Measurements from ENCODE around the gene EGLN2.
"Not testable (repeated sequence)": the region's sequence is repeated elsewhere in the genome, so short reads cannot be mapped to it uniquely, and the experiment has no call there.

DNA sequence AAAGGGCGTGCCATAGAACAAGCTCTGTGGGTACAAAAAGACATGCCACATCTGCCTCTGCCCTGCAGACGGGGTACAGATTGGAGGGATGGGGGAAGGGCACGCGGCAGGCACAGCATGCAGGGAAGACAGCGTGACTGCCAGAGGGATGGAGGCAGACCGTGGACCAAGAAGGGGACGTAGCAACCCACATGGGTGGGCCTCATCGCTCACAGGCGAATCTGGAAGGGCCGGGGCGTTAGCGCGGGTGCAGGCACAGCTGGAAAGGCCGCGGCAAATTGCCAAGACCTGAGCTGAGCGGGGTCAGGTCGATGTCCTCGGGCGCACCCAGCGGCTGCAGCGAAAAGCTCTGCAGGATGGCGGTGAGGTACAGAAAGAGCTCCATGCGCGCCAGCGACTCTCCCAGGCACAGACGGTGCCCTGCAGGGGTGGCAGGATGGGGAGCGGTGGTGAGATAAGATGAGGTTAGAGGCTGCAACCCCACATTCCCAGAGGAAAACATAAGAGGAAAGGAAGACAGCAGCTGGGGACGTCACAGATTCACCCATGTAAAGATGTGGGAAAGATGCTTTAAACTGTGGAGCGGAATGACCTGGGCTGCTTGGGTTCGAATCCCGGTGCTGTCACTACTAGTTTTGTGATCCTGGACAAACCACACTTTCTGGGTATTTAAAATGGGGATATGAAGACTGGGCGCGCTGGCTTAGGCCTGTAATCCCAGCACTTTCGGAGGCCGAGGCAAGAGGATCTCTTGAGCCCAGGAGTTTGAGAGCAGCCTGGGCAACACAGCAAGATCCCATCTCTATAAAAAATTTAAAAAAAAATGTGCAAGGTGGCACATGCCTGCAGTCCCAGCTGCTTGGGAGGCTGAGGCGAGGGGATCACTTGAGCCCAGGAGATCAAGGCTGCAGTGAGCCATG, 19.7 kb downstream of the EGLN2 start:
- TF ChIP-seq, protein P1, sequence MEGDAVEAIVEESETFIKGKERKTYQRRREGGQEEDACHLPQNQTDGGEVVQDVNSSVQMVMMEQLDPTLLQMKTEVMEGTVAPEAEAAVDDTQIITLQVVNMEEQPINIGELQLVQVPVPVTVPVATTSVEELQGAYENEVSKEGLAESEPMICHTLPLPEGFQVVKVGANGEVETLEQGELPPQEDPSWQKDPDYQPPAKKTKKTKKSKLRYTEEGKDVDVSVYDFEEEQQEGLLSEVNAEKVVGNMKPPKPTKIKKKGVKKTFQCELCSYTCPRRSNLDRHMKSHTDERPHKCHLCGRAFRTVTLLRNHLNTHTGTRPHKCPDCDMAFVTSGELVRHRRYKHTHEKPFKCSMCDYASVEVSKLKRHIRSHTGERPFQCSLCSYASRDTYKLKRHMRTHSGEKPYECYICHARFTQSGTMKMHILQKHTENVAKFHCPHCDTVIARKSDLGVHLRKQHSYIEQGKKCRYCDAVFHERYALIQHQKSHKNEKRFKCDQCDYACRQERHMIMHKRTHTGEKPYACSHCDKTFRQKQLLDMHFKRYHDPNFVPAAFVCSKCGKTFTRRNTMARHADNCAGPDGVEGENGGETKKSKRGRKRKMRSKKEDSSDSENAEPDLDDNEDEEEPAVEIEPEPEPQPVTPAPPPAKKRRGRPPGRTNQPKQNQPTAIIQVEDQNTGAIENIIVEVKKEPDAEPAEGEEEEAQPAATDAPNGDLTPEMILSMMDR (IDR thresholded peaks at IDR 0.05) = peak in 6 of 7 experiments; percentile 19 to 43 (median 28)
- TF ChIP-seq POLR2A (IDR thresholded peaks at IDR 0.05) = not testable (repeated sequence)

Measured in body of pancreas (tissue), 4 donors.